NT2/D1 (cell line): Measurements from ENCODE around the gene SLC39A13.

ENCODE experiments used
- DNase-seq: peaks from one replicate; pipeline ENCODE4 v3.0.0-alpha.2; 2011; ENCODE audit warnings: low read depth, low spot score
- H3K27me3 ChIP-seq: 2 replicates; pipeline ENCODE4 v1.6.0; 2011; ENCODE audit warnings: mild to moderate bottlenecking; ENCODE audit not compliant: insufficient read length, insufficient read depth
- H3K36me3 ChIP-seq: 2 replicates; pipeline ENCODE4 v1.6.1; 2011; ENCODE audit warnings: mild to moderate bottlenecking, low read length, mixed read lengths; ENCODE audit not compliant: insufficient read depth, insufficient read length
- H3K4me1 ChIP-seq: 2 replicates; pipeline ENCODE4 v1.5.1; 2011; ENCODE audit not compliant: insufficient read depth, insufficient read length
- H3K4me3 ChIP-seq: 2 replicates; pipeline ENCODE4 v1.5.1; 2011; ENCODE audit warnings: low read depth; ENCODE audit not compliant: insufficient read length
- H3K9ac ChIP-seq: 2 replicates; pipeline ENCODE4 v1.6.0; 2011; ENCODE audit warnings: low read depth; ENCODE audit not compliant: insufficient read length
- H3K9me3 ChIP-seq: 2 replicates; pipeline ENCODE4 v1.5.1; 2011; ENCODE audit warnings: mild to moderate bottlenecking, low read length; ENCODE audit not compliant: insufficient read depth
- SUZ12 ChIP-seq: IDR thresholded peaks from 2 replicates; pipeline ENCODE4 v1.6.1; 2011; ENCODE audit not compliant: insufficient read length, insufficient read depth; ENCODE audit errors: extremely low read depth
- YY1 ChIP-seq: IDR thresholded peaks from 2 replicates; pipeline ENCODE4 v1.6.1; 2011; ENCODE audit not compliant: insufficient read length, insufficient read depth
- ZNF274 ChIP-seq: IDR thresholded peaks from 2 replicates; pipeline ENCODE4 v1.6.1; 2011; ENCODE audit warnings: mild to moderate bottlenecking, low read depth, low read length

The SLC39A13 gene

DNA sequence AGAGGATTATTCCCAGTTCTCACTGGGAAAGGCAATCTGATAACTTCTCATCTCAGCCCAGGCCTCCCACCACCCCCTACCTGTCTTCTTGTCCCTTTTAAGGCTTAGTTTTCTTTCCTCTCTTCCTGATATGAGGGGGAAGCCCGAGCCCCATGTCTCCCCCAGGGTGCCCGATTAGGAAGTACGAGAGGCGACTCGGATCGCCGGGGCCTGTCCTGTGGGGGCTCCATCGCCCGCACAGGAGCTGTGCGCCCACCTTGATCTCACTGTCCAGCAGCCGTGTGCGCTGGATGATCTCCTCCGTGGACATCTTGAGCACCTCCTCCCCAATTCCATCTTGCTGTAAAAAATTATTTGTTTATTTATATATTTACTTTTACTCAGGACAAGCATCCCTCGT, 17.2 kb downstream of the SLC39A13 start:
- H3K9me3 ChIP-seq, result no peaks in the 10 kb centered on the region
- peaks cover 9% of the 10 kb centered on the region for H3K4me1 ChIP-seq
- H3K36me3 ChIP-seq, result peaks cover 48% of the 10 kb centered on the region
- peak overlapping the region; percentile 100 for H3K9ac ChIP-seq
- no peak for DNase-seq
- no peaks in the 10 kb centered on the region for H3K27me3 ChIP-seq
- TF ChIP-seq SUZ12, result no peak
- no peak for TF ChIP-seq YY1
- TF ChIP-seq ZNF274, result no peak
- peak overlapping the region; percentile 96 for H3K4me3 ChIP-seq

- Histone ChIP-seq H3K4me3 (peak within 1 kb of the TSS; percentile 96), H3K9ac (peak within 1 kb of the TSS; percentile 100), H3K9me3 (no peaks in the 10 kb centered on the region), H3K36me3 (peaks cover 41% of the 10 kb centered on the region), H3K27me3 (no peaks in the 10 kb centered on the region), H3K4me1 (peaks cover 9% of the 10 kb centered on the region)
- DNase-seq, result peak; percentile 93
- TF ChIP-seq SUZ12, result no peak
- TF ChIP-seq ZNF274, result no peak
- TF ChIP-seq YY1, result peak; percentile 91
Measured at GRCh38 chr11:47426062-47426956, 17.9 kb downstream of the SLC39A13 start, which contains the start of gene PSMC3. TSS of gene PSMC3 (minus strand) at chr11:47426439. CDS start at chr11:47426279, 160 bp downstream.

DNA sequence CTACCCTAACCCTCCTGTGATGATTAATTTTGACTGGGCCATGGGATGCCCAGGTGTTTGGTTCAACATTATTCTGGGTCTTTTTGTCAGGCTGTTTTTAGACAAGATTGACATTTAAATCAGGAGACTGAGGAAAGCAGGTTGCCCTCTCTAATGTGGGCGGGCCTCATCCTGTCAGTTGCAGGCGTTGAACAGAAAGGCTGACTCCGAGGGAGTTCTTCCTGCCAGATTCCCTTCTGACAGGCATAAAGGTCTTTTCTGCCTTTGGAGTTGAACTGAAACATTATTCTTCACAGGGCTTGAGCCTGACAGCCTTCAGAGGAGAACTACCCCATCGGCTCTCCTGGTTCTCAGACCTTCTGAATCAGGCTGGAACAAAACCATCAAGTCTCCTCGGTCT, 22.1 kb downstream of the SLC39A13 start:
- Histone ChIP-seq H3K9ac (no peak overlapping the region), H3K36me3 (no peaks in the 10 kb centered on the region), H3K4me3 (no peak overlapping the region), H3K27me3 (no peaks in the 10 kb centered on the region), H3K4me1 (peaks cover 3% of the 10 kb centered on the region), H3K9me3 (no peaks in the 10 kb centered on the region)
- DNase-seq, result no peak
- TF ChIP-seq ZNF274 (no peak), SUZ12 (no peak), YY1 (no peak)

DNA sequence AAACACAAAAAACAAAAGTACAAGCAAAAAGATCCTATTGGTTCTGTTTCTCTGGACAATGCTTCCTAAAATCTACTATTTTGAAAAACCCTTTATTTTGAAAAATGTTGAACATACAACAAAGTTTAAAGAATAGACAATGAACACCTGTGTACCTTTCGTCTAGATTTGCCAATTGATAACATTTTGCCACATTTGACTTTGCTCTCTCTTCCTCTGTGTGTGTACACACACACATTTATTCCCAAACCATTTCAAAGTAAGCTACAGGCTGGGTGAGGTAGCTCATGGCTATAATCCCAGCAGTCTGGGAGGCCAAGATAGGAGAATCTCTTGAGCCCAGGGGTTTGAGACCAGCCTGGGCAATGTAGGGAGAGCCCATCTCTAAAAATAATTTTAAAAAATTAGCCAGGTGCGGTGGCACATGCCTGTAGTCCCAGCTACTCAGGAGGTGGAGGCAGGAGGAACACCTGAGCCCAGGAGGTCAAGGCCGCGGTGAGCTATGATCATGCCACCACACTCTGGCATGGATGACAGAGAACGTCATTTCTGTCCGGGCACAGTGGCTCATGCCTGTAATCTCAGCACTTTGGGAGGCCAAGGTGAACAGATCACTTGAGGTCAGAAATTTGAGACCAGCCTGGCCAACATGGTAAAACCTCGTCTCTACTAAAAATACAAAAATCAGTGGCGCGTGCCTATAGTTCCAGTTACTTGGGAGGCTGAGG, 23.1 kb downstream of the SLC39A13 start:
- Histone ChIP-seq H3K9me3 (no peaks in the 10 kb centered on the region), H3K36me3 (no peaks in the 10 kb centered on the region), H3K4me3 (no peak overlapping the region), H3K9ac (no peak overlapping the region), H3K4me1 (peaks cover 3% of the 10 kb centered on the region), H3K27me3 (no peaks in the 10 kb centered on the region)
- no peak for DNase-seq
- TF ChIP-seq ZNF274 (no peak), SUZ12 (no peak), YY1 (no peak)

DNA sequence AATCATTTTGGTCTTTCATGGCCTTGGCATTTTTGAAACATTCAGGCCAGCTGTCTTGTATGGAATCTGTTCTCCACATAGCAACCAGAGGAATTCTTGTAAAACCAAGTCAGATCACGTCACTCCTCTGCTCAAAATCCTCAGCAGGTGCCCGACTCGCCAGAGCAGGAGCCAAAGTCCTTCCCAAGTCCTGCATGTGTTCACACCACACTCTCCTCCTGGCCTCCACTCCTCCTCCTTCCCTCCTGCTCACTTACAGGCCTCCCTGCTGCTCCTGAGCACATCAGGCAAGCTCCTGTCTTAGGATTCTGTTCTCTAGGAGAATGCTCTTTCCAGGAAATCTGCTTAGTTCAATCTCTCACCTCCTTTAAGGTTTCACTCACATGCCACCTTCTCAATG, 24.8 kb downstream of the SLC39A13 start:
- TF ChIP-seq ZNF274 (no peak), YY1 (no peak), SUZ12 (no peak)
- no peaks in the 10 kb centered on the region for H3K27me3 ChIP-seq
- H3K9ac ChIP-seq, result no peak overlapping the region
- no peaks in the 10 kb centered on the region for H3K4me1 ChIP-seq
- H3K4me3 ChIP-seq, result no peak overlapping the region
- no peaks in the 10 kb centered on the region for H3K36me3 ChIP-seq
- DNase-seq, result no peak
- no peaks in the 10 kb centered on the region for H3K9me3 ChIP-seq

DNA sequence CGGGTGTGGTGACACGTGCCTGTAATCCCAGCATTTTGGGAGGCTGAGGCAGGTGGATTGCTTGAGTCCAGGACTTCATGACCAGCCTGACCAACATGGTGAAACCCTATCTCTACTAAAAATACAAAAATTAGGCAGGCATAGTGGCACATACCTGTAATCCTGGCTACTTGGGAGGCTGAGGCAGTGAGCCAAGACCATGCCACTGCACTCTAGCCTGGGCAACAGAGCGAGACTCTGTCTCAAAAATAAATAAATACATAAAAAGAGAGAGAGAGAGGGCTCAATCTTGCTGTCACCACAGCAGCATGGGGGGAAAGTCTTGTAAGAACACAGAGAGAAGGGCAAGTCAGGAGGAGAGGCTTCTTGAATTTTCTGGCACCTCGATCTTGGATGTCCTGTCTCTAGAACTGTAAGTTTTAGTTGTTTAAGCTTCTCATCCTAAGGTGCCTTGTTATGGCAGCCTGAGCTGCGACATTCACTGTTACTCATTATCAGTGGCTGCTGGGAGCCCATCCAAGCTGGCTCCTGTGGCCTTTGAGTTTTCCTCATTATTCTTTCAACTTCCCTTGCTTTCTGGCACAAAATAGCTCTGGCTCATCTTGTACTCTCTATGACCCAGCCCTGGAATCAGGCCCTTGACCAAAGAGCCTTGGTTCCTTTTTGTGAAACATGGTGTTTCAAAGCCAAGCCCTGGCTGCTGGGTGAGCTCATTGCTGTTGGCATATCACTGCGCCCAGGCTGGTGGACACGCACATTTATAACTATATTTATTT, 25.8 kb downstream of the SLC39A13 start:
- H3K4me3 ChIP-seq, result no peak overlapping the region
- no peak for DNase-seq
- H3K4me1 ChIP-seq, result no peaks in the 10 kb centered on the region
- H3K9me3 ChIP-seq, result no peaks in the 10 kb centered on the region
- no peak for TF ChIP-seq ZNF274
- TF ChIP-seq YY1, result no peak
- no peak for TF ChIP-seq SUZ12
- no peak overlapping the region for H3K9ac ChIP-seq
- H3K27me3 ChIP-seq, result no peaks in the 10 kb centered on the region
- H3K36me3 ChIP-seq, result no peaks in the 10 kb centered on the region

DNA sequence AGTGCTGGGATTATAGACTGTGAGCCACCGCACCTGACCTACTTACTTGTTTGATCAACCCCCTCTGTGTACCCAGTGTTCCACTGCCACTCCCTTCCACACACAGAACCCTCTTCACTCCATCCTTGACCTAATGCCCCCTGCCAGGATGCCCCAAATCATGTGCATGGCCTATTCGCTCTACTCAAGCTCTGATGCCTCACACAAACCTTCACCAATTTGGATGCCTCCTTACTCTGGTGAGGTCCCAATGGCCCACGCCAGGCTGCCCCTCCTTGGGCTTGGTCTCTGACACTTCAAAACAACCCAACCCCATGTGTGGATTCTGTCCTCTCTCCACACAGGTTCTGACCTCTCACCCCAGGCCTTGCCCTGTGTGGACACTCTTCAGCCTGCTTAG, 27.3 kb downstream of the SLC39A13 start:
- Histone ChIP-seq H3K9ac (no peak overlapping the region), H3K4me1 (no peaks in the 10 kb centered on the region), H3K9me3 (no peaks in the 10 kb centered on the region), H3K4me3 (no peak overlapping the region), H3K27me3 (no peaks in the 10 kb centered on the region), H3K36me3 (no peaks in the 10 kb centered on the region)
- no peak for DNase-seq
- no peak for TF ChIP-seq SUZ12
- TF ChIP-seq YY1, result no peak
- no peak for TF ChIP-seq ZNF274
